Mammary epithelial cell (primary cell): ENCODE measurements around the gene MEI4.

Experiments
- CTCF ChIP-seq, 2 donors: IDR thresholded peaks in 1 of 2; conservative IDR thresholded peaks in 1 of 2; 2 replicates each; pipeline ENCODE4 v1.5.1; 2011 to 2012; ENCODE audit warnings: inconsistent platforms in 2 of 2, low read length in 2 of 2, mild to moderate bottlenecking in 2 of 2, control low read depth in 1 of 2, low read depth in 1 of 2; ENCODE audit not compliant: insufficient read depth in 1 of 2; ENCODE audit errors: extremely low read depth in 1 of 2
- EZH2 ChIP-seq: IDR thresholded peaks from 2 replicates; pipeline ENCODE4 v1.6.1; 2012; ENCODE audit warnings: low read length, inconsistent platforms, borderline replicate concordance

DNA sequence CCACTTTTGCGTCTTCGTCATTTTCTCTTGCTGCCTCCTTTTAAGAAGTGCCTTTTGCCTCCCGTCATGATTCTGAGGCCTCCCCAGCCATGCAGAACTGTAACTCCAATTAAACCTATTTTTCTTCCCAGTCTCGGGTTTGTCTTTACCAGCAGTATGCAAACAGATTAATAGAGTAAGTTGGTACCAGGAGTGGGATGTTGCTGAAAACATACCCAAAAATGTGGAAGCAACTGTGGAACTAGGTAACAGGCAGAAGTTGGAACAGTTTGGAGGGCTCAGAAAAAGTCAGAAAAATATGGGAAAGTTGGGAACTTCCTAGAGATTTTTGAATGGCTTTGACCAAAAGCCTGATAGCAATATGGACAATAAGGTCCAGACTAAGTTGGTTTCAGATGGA is 309.2 kb downstream of the MEI4 start:
- TF ChIP-seq CTCF (conservative IDR thresholded peaks at IDR 0.05 in 1 of 2, IDR thresholded peaks at IDR 0.05 in 1 of 2; ENCODE audit: extremely low read depth in 1 of 2, insufficient read depth in 1 of 2, low read depth in 1 of 2, low read length in 2 of 2) (no peak), EZH2 (no peak)
